Nephron (organoid): ENCODE data around the gene TRIM23.

Source experiments
- H3K27ac Mint-ChIP-seq, 3 experiments: 2 replicates each; pipeline ENCODE4 v1.8.0; 2020; ENCODE audit warnings: mixed read lengths in 3 of 3, mild to moderate bottlenecking in 2 of 3, moderate library complexity in 1 of 3
- H3K27me3 Mint-ChIP-seq: 2 replicates; pipeline ENCODE4 v1.8.0; 2021; ENCODE audit warnings: low read depth, mild to moderate bottlenecking, moderate library complexity, mixed read lengths
- H3K36me3 Mint-ChIP-seq: 2 replicates; pipeline ENCODE4 v1.8.0; 2020; ENCODE audit warnings: low read depth, mixed read lengths
- H3K4me1 Mint-ChIP-seq: 2 replicates; pipeline ENCODE4 v1.8.0; 2020; ENCODE audit warnings: mixed read lengths
- H3K4me3 Mint-ChIP-seq, 3 experiments: 2 replicates each; pipeline ENCODE4 v1.8.0; 2020; ENCODE audit warnings: mild to moderate bottlenecking in 3 of 3, mixed read lengths in 3 of 3, moderate library complexity in 2 of 3
- H3K9me3 Mint-ChIP-seq: 2 replicates; pipeline ENCODE4 v1.8.0; 2020; ENCODE audit warnings: mixed read lengths
- CTCF ChIP-seq, 3 experiments: fragments of 200-600 bp; sonication (generic); IDR thresholded peaks; one replicate each; pipeline ENCODE4 v1.5.0; 2021; ENCODE audit warnings: antibody characterized with exemption in 3 of 3; ENCODE audit not compliant: unreplicated experiment in 3 of 3

TRIM23 gene

GRCh38 chr5:65548281-65548680 is 75.9 kb downstream of the TRIM23 start:
- no peak for TF ChIP-seq CTCF (IDR thresholded peaks at IDR 0.05; ENCODE audit: unreplicated experiment in 3 of 3)
- no peaks in the 10 kb centered on the region for H3K27me3 Mint-ChIP-seq
- H3K9me3 Mint-ChIP-seq = no peaks in the 10 kb centered on the region
- no peak overlapping the region for H3K4me3 Mint-ChIP-seq
- peaks cover 42% of the 10 kb centered on the region for H3K36me3 Mint-ChIP-seq
- no peak overlapping the region for H3K27ac Mint-ChIP-seq
- no peaks in the 10 kb centered on the region for H3K4me1 Mint-ChIP-seq

- H3K4me3 Mint-ChIP-seq = no peak overlapping the region
- no peak for TF ChIP-seq CTCF (IDR thresholded peaks at IDR 0.05; ENCODE audit: unreplicated experiment in 3 of 3)
- H3K36me3 Mint-ChIP-seq = peaks cover 56% of the 10 kb centered on the region
- no peaks in the 10 kb centered on the region for H3K9me3 Mint-ChIP-seq
- no peaks in the 10 kb centered on the region for H3K27me3 Mint-ChIP-seq
- no peaks in the 10 kb centered on the region for H3K4me1 Mint-ChIP-seq
- no peak overlapping the region for H3K27ac Mint-ChIP-seq
Observed at GRCh38 chr5:65546141-65546540, 78.0 kb downstream of the TRIM23 start.

GRCh38 chr5:65544473-65544872 is 79.7 kb downstream of the TRIM23 start:
- Mint-ChIP-seq H3K4me3 (no peak overlapping the region), H3K9me3 (no peaks in the 10 kb centered on the region), H3K36me3 (peaks cover 49% of the 10 kb centered on the region)

GRCh38 chr5:65539827-65540226 is 84.3 kb downstream of the TRIM23 start:
- H3K27me3 Mint-ChIP-seq = no peaks in the 10 kb centered on the region
- no peaks in the 10 kb centered on the region for H3K4me1 Mint-ChIP-seq
- H3K36me3 Mint-ChIP-seq = peaks cover 33% of the 10 kb centered on the region
- H3K4me3 Mint-ChIP-seq = no peak overlapping the region
- TF ChIP-seq CTCF (IDR thresholded peaks at IDR 0.05; ENCODE audit: unreplicated experiment in 3 of 3) = no peak
- H3K27ac Mint-ChIP-seq = no peak overlapping the region
- no peaks in the 10 kb centered on the region for H3K9me3 Mint-ChIP-seq

More at GRCh38 chr5:65544473-65544872, 79.7 kb downstream of the TRIM23 start:
- Mint-ChIP-seq H3K27ac (no peak overlapping the region), H3K4me1 (no peaks in the 10 kb centered on the region), H3K27me3 (no peaks in the 10 kb centered on the region)
- no peak for TF ChIP-seq CTCF (IDR thresholded peaks at IDR 0.05; ENCODE audit: unreplicated experiment in 3 of 3)
